T-cell (primary cell): ENCODE measurements around the gene ZBTB17. TPM values are rescaled to one million over a fixed set of nuclear protein-coding genes. Genes with fewer than 3 reads are reported as not detected.

ENCODE experiments used
- ATAC-seq, 4 experiments: fragments of 200-7000 bp in 3 of 4; fragments of 150-1000 bp in 1 of 4; cut with Tn5 transposase; replicated peaks in 1 of 4; 1 replicate in 3 of 4; 2 replicates in 1 of 4; pipeline ENCODE4 v1.10.0; 2021; ENCODE audit warnings: moderate library complexity in 3 of 4, mild to moderate bottlenecking in 2 of 4, moderate number of reproducible peaks in 1 of 4
- CTCF ChIA-PET, 2 donors: fragments of 300-600 bp; sonication (Branson Sonifier 250); formaldehyde crosslinking; loops; one replicate each; lab custom pipeline; 2022; ENCODE audit warnings: antibody characterized with exemption in 2 of 2; lab: Charles Lee
- POLR2A ChIA-PET, 2 donors: fragments of 300-600 bp; sonication (Branson Sonifier 250); formaldehyde crosslinking; loops; one replicate each; lab custom pipeline; 2022; ENCODE audit warnings: antibody characterized with exemption in 2 of 2; lab: Charles Lee
- DNase-seq, 35 experiments: peaks; one replicate each; pipeline versions ENCODE4 v3.0.0 to v3.0.0-alpha.2; 2013 to 2023
- H3K27ac ChIP-seq: one replicate; pipeline ENCODE4 v1.5.1; 2013; ENCODE audit warnings: low read length
- H3K27me3 ChIP-seq, 2 experiments: replicated peaks in 1 of 2; 1 replicate in 1 of 2; 2 replicates in 1 of 2; pipeline versions ENCODE4 v1.6.1 to v1.7.0; 2013; ENCODE audit warnings: low read length in 1 of 2, mixed read lengths in 1 of 2; ENCODE audit not compliant: control insufficient read depth in 2 of 2, insufficient read depth in 2 of 2; ENCODE audit errors: extremely low read depth in 1 of 2
- H3K36me3 ChIP-seq, 2 donors: 1 replicate in 1 of 2; 2 replicates in 1 of 2; pipeline versions ENCODE4 v1.6.1 to v1.7.0; 2013; ENCODE audit warnings: low read length in 1 of 2; ENCODE audit not compliant: control insufficient read depth in 2 of 2, insufficient read depth in 1 of 2; ENCODE audit errors: extremely low read depth in 1 of 2
- H3K4me1 ChIP-seq, 2 experiments: 1 replicate in 1 of 2; 2 replicates in 1 of 2; pipeline versions ENCODE4 v1.6.1 to v1.7.0; 2013; ENCODE audit warnings: low read length in 2 of 2, mixed read lengths in 1 of 2; ENCODE audit not compliant: insufficient read depth in 2 of 2, control insufficient read depth in 1 of 2; ENCODE audit errors: extremely low read depth in 1 of 2
- H3K4me3 ChIP-seq, 2 donors: 1 replicate in 1 of 2; 2 replicates in 1 of 2; pipeline versions ENCODE4 v1.5.1 to v1.7.0; 2013; ENCODE audit warnings: mild to moderate bottlenecking in 2 of 2, low read length in 1 of 2, moderate library complexity in 1 of 2; ENCODE audit not compliant: control insufficient read depth in 1 of 2; ENCODE audit errors: extremely low read depth in 1 of 2
- H3K9me3 ChIP-seq: 2 replicates; pipeline ENCODE4 v1.7.0; 2013
- H3K27ac Mint-ChIP-seq, 2 donors: one replicate each; pipeline ENCODE4 v1.8.0; 2020 to 2021; ENCODE audit warnings: mild to moderate bottlenecking in 2 of 2, mixed read lengths in 2 of 2
- H3K27me3 Mint-ChIP-seq, 2 donors: one replicate each; pipeline ENCODE4 v1.8.0; 2021 to 2022; ENCODE audit warnings: mixed read lengths in 2 of 2
- H3K36me3 Mint-ChIP-seq: one replicate; pipeline ENCODE4 v1.8.0; 2021; ENCODE audit warnings: mixed read lengths
- H3K4me1 Mint-ChIP-seq, 3 donors: one replicate each; pipeline ENCODE4 v1.8.0; 2020 to 2022; ENCODE audit warnings: mixed read lengths in 3 of 3, mild to moderate bottlenecking in 1 of 3
- H3K4me3 Mint-ChIP-seq, 3 donors: one replicate each; pipeline ENCODE4 v1.8.0; 2020 to 2022; ENCODE audit warnings: mild to moderate bottlenecking in 3 of 3, mixed read lengths in 3 of 3, moderate library complexity in 3 of 3
- H3K9me3 Mint-ChIP-seq, 3 donors: one replicate each; pipeline ENCODE4 v1.8.0; 2020 to 2022; ENCODE audit warnings: mixed read lengths in 3 of 3
- WGBS: methylation state at CpG from one replicate; pipeline ENCODE4 v1.1.5; 2013; ENCODE audit warnings: missing lambda C conversion rate; ENCODE audit not compliant: insufficient coverage; 5-methylcytosine and 5-hydroxymethylcytosine counted together
- total RNA-seq, 35 experiments: library from RNA in 6 of 35; stranded (reverse) in 6 of 35; fragments of 120-200 nt in 1 of 35; gene quantifications; one replicate each; pipeline versions ENCODE4 v1.2.1 to v1.2.4 and lab custom pipeline; 2013 to 2026

Gene ZBTB17
- total RNA-seq, 5 donors from 2014 or later (not counting 1 experiment from before 2014, with no cell fraction given): 66.6 to 82.6 (median 78.3) TPM

DNA sequence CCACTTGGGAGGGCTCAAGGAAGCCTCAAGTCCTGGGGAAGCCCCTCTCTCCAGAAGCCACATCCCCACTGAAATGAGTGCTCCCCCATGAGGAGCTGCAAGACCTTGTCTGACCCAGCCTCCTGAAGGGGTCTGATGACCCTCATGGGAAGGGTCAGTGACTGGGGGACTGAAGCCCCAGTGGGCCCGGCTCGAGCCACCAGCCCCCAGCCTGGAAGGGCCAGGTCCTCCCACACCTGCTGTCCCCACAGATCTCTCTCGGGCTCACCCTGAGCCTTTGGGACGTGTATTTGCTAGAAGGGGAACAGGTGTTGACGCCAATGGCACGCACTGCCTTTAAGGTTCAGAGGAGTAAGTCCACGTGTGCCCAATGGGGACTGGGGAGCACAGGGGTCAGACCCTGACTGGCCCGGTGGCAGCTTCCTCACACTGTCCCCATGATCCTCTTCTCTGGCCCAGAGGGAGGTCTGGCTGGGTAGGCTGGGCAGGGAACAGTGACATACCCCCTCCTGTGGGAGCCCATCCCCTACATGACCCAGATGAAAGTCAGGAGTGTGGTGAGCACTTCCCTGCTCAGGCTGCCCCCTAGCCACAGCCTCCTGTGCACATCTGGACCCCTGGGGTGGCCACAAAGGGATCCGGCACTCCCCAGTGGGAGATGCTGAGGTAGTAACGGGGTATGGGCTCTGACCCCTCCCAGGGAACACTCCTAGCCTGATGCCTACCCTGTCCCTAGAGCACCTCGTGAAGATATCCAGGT lies 15.7 kb upstream of the ZBTB17 start:
- 88% methylated on average over 8 of the region's 11 CpGs for WGBS
- Mint-ChIP-seq H3K4me1 (no peaks in the 10 kb centered on the region), H3K9me3 (no peaks in the 10 kb centered on the region), H3K27ac (no peak overlapping the region), H3K36me3 (no peaks in the 10 kb centered on the region), H3K4me3 (no peak overlapping the region), H3K27me3 (no peaks in the 10 kb centered on the region)
- no peak overlapping the region for H3K27ac ChIP-seq
- H3K27me3 ChIP-seq: peaks cover 0 to 9% of the 10 kb centered on the region in 2 experiments
- no peak overlapping the region for H3K4me3 ChIP-seq
- H3K9me3 ChIP-seq: no peaks in the 10 kb centered on the region
- CTCF ChIA-PET: no interaction called here
- no peaks in the 10 kb centered on the region for H3K36me3 ChIP-seq
- POLR2A ChIA-PET: no interaction called here
- ATAC-seq (no peak), DNase-seq (no peak)
- no peaks in the 10 kb centered on the region for H3K4me1 ChIP-seq

DNA sequence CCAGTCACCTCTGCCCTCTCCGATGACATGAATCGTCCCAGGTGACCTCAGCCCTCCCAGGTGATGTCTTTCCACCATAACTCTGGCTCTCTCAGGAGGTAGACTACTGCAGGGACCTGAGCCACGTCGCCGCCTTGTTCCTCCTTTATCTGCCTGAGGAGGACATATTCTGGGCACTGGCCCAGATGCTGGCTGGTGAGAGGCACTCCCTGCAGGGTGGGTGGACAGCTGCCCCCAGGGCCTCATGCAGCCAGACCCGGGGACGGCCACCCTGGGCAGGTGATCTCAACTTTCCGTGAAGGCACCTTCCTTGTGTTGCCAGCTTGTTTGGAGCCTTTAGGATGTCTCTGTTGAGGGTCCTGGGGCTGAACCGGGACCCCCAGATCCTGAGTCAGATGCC lies 13.9 kb upstream of the ZBTB17 start:
- WGBS: 83% methylated on average over 7 of the region's 9 CpGs
- no peak for ATAC-seq
- no peaks in the 10 kb centered on the region for H3K36me3 ChIP-seq
- H3K4me1 ChIP-seq: no peaks in the 10 kb centered on the region
- H3K27me3 ChIP-seq: peaks cover 0 to 12% of the 10 kb centered on the region in 2 experiments
- H3K27ac ChIP-seq: no peak overlapping the region
- DNase-seq: no peak
- Mint-ChIP-seq H3K4me1 (no peaks in the 10 kb centered on the region), H3K27ac (no peak overlapping the region), H3K27me3 (no peaks in the 10 kb centered on the region), H3K9me3 (no peaks in the 10 kb centered on the region), H3K4me3 (no peak overlapping the region), H3K36me3 (no peaks in the 10 kb centered on the region)
- H3K4me3 ChIP-seq: no peak overlapping the region
- POLR2A ChIA-PET: no interaction called here
- no peaks in the 10 kb centered on the region for H3K9me3 ChIP-seq
- CTCF ChIA-PET: no interaction called here

DNA sequence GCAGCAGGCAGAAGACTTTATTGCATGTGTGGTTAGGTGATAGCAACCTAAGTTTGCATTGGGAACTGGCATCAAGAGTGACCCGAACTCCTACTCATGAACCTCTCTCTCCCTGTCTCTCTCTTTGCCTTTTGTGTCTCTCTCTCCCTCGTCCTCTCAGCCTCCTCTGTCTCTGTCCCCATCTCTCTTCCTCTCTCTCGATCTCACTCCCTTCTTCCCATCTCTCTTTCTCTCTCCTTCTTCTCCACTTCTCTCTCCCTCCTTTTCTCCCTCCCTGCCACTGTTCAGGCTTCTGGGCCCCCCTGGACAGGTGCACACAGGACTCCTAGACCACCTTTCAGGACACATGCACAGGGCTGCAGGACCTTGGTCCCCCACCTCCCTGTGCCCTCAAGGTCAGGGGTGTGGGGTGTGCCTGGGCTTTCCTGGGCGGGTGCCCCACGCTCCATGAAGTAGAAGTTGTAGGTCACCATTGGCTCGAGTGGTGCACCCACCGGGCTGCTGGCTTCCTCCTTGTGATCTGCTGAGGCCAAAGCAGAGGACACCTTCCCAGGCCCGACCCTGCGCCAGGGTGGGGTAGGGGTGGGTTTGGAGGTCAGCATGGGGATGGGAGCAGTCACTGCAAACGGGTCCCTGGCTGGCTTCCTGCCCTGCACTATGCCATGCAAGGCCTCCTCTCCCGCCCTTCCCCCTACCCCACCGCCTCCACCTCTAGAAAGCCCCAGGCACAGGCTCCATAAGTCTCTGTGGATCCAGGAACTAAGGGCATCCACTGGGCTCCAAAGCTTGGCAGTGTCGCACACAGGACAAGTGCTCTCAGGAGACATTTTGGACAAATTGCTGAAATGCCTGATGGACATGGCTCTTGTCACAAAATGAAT lies 13.2 kb upstream of the ZBTB17 start:
- H3K27ac ChIP-seq: no peak overlapping the region
- H3K9me3 Mint-ChIP-seq: no peaks in the 10 kb centered on the region
- no peak overlapping the region for H3K27ac Mint-ChIP-seq
- no peaks in the 10 kb centered on the region for H3K4me1 Mint-ChIP-seq
- H3K4me1 ChIP-seq: no peaks in the 10 kb centered on the region
- no peaks in the 10 kb centered on the region for H3K27me3 Mint-ChIP-seq
- no peaks in the 10 kb centered on the region for H3K36me3 Mint-ChIP-seq
- no peaks in the 10 kb centered on the region for H3K36me3 ChIP-seq
- 81% methylated on average over 9 of the region's 13 CpGs for WGBS
- H3K9me3 ChIP-seq: no peaks in the 10 kb centered on the region
- no peak overlapping the region for H3K4me3 Mint-ChIP-seq
- no peak for ATAC-seq
- ChIA-PET CTCF (no interaction called here), POLR2A (no interaction called here)
- no peak overlapping the region for H3K4me3 ChIP-seq
- DNase-seq: no peak
- H3K27me3 ChIP-seq: peaks cover 0 to 12% of the 10 kb centered on the region in 2 experiments

DNA sequence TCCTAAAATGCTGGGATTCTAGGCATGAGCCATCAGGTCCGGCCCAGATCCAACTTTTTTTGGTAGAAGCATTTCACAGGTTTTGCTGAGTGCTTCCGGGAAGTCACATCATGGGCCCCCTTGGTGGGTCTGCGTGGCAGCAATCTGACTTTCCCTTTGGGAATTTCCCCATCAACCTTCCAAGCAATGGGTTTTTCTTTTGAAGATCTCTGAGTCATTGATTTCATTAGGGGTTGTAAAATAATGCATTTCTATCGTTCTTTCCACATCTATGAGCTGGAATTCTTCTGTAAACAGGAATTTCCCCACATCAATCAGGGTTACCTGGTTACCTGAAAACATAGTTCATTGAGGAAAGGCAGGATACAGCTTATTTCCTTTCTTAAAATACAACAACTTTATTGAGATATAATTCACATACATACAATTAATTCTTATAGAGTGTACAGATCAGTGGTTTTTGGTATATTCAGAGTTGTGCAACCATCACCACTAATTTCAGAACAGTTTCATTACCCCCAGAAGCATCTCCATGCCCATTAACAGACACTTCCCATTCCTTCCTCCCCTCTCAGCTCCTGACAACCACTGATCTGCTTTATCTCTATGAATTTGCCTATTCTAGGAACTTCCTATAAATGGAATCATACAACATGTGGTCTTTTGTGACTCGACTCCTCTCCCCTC lies 9.9 kb upstream of the ZBTB17 start:
- Mint-ChIP-seq H3K9me3 (no peaks in the 10 kb centered on the region), H3K36me3 (no peaks in the 10 kb centered on the region), H3K4me3 (no peak overlapping the region), H3K27ac (no peak overlapping the region), H3K27me3 (peaks cover 0 to 1% of the 10 kb centered on the region in 2 donors), H3K4me1 (no peaks in the 10 kb centered on the region)
- Histone ChIP-seq H3K9me3 (no peaks in the 10 kb centered on the region), H3K4me3 (no peak overlapping the region), H3K4me1 (no peaks in the 10 kb centered on the region), H3K27me3 (peaks cover 0 to 8% of the 10 kb centered on the region in 2 experiments), H3K36me3 (no peaks in the 10 kb centered on the region), H3K27ac (no peak overlapping the region)
- ATAC-seq: no peak
- ChIA-PET CTCF (interaction anchor here in 1 of 2 donors (0.6 to 1.1 kb wide), 2 partner anchors 35 to 130 kb away, joined by 3 read pairs; no protein-coding TSS in a partner anchor), POLR2A (interaction anchor here in 1 of 2 donors (0.6 kb wide), 1 partner anchor 11 kb away, joined by 3 read pairs; no protein-coding TSS in a partner anchor)
- no peak for DNase-seq
- WGBS: 46% methylated on average over 3 of the region's 5 CpGs

DNA sequence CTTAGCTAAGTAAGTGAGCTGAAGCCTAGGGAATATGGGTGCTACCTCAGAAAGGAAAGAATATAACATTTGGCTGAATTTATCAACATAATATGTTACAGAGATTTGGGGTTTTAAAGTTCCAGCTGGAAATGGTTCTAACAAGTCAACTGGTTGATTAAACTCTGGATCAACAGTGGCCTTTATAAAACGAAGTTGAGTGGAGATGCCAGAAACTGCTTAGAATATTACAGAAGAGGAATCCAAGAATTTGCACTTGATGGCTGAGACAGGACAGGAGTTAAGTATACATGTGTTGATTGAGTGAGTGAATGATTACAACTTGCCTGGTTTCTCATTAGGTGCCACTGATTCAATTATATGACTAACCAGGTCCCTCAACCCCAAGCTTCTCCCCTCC lies 7.4 kb upstream of the ZBTB17 start:
- DNase-seq (no peak), ATAC-seq (no peak)
- Histone ChIP-seq H3K36me3 (no peaks in the 10 kb centered on the region), H3K4me3 (no peak overlapping the region), H3K9me3 (no peaks in the 10 kb centered on the region), H3K4me1 (no peaks in the 10 kb centered on the region), H3K27me3 (peaks cover 0 to 9% of the 10 kb centered on the region in 2 experiments), H3K27ac (no peak overlapping the region)
- 14% methylated on average over 1 of the region's 1 CpG for WGBS
- Mint-ChIP-seq H3K4me3 (no peak overlapping the region), H3K9me3 (no peaks in the 10 kb centered on the region), H3K27me3 (peaks cover 0 to 1% of the 10 kb centered on the region in 2 donors), H3K27ac (no peak overlapping the region), H3K4me1 (no peaks in the 10 kb centered on the region), H3K36me3 (no peaks in the 10 kb centered on the region)
- CTCF ChIA-PET: no interaction called here
- POLR2A ChIA-PET: no interaction called here

DNA sequence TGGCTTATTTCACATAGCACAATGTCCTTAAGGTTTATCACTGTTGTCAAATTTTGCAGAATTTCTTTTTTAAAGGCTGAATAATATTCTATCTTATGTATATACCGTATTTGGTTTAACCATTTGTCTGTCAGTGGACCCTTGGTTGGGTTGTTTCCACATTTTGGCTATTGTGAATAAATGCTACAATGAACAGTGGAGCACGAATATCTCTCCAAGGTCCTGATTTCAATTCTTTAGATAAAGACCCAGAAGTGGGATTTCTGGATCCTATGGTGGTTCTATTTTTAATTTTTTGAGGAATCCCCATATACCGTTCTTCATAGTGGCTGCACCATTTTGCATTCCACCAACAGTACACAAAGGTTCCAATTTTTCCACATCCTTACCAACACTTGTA lies 5.8 kb upstream of the ZBTB17 start:
- 67% methylated on average over 1 of the region's 3 CpGs for WGBS
- H3K27ac Mint-ChIP-seq: no peak overlapping the region
- ATAC-seq: no peak
- peaks cover 0 to 1% of the 10 kb centered on the region in 2 donors for H3K27me3 Mint-ChIP-seq
- Histone ChIP-seq H3K27ac (no peak overlapping the region), H3K36me3 (no peaks in the 10 kb centered on the region), H3K4me1 (peaks cover 0 to under 1% of the 10 kb centered on the region in 2 experiments), H3K9me3 (no peaks in the 10 kb centered on the region), H3K4me3 (no peak overlapping the region), H3K27me3 (peaks cover 0 to 9% of the 10 kb centered on the region in 2 experiments)
- ChIA-PET POLR2A (no interaction called here), CTCF (interaction anchor here in 1 of 2 donors (0.6 kb wide), 1 partner anchor 308 kb away, joined by 4 read pairs; no protein-coding TSS in a partner anchor)
- H3K4me1 Mint-ChIP-seq: peaks cover 2% of the 10 kb centered on the region in 3 donors
- no peaks in the 10 kb centered on the region for H3K9me3 Mint-ChIP-seq
- no peak for DNase-seq
- no peaks in the 10 kb centered on the region for H3K36me3 Mint-ChIP-seq
- H3K4me3 Mint-ChIP-seq: no peak overlapping the region
